H1 (cell line): Measurements from ENCODE around the gene SOX6. TPM values are rescaled to one million over a fixed set of nuclear protein-coding genes. Genes with fewer than 3 reads are reported as not detected.

ENCODE experiments used
- MAFK ChIP-seq: IDR thresholded peaks from 2 replicates; pipeline ENCODE4 v1.6.1; 2012; ENCODE audit warnings: low read depth, mild to moderate bottlenecking, improper control_type of control experiment, low read length
- SP1 ChIP-seq: IDR thresholded peaks from 2 replicates; pipeline ENCODE4 v1.6.1; 2011; ENCODE audit warnings: low read depth, low read length
- polyA plus RNA-seq, 7 experiments: library from polyadenylated mRNA; depleted of rRNA in 3 of 7; stranded (reverse) in 5 of 7; unstranded in 2 of 7; fragments of >200 nt in 5 of 7; fragments of 200-250 nt in 2 of 7; gene quantifications; 1 replicate in 5 of 7; 2 replicates in 1 of 7; 4 replicates in 1 of 7; pipeline versions ENCODE4 v1.2.1 to v1.2.3, GENCODE V29; 2011 to 2013; ENCODE audit warnings: missing spikeins in 2 of 7, mixed read lengths in 2 of 7
- total RNA-seq: library from RNA; stranded (reverse); fragmentation: NEBNext Ultra II Directional; extraction: Animal tissue kit (Norgen Biotek cat#: 25700); gene quantifications from 2 replicates; pipeline ENCODE4 v1.2.1, GENCODE V29; 2021

SOX6 gene
- total and polyA plus RNA-seq, 2 of the 8 experiments (the other 6 are each of a cell fraction or from before 2014, with no cell fraction given) = 0.09 TPM; not detected in 1

GRCh38 chr11:16155448-16155847 lies 200.9 kb downstream of the SOX6 start (continued):
- TF ChIP-seq MAFK (no peak), SP1 (no peak)
